T-cell (primary cell): Measurements from ENCODE around the gene CD4. TPM values are rescaled to one million over a fixed set of nuclear protein-coding genes. Genes with fewer than 3 reads are reported as not detected.
"Not testable (repeated sequence)": the region's sequence is repeated elsewhere in the genome, so short reads cannot be mapped to it uniquely, and the experiment has no call there.

Experiments used
- ATAC-seq, 4 experiments: fragments of 200-7000 bp in 3 of 4; fragments of 150-1000 bp in 1 of 4; cut with Tn5 transposase; replicated peaks in 1 of 4; 1 replicate in 3 of 4; 2 replicates in 1 of 4; pipeline ENCODE4 v1.10.0; 2021; ENCODE audit warnings: moderate library complexity in 3 of 4, mild to moderate bottlenecking in 2 of 4, moderate number of reproducible peaks in 1 of 4
- CTCF ChIA-PET, 2 donors: fragments of 300-600 bp; sonication (Branson Sonifier 250); formaldehyde crosslinking; loops; one replicate each; lab custom pipeline; 2022; ENCODE audit warnings: antibody characterized with exemption in 2 of 2; lab: Charles Lee
- POLR2A ChIA-PET, 2 donors: fragments of 300-600 bp; sonication (Branson Sonifier 250); formaldehyde crosslinking; loops; one replicate each; lab custom pipeline; 2022; ENCODE audit warnings: antibody characterized with exemption in 2 of 2; lab: Charles Lee
- DNase-seq, 35 experiments: peaks; one replicate each; pipeline versions ENCODE4 v3.0.0 to v3.0.0-alpha.2; 2013 to 2023
- H3K27ac ChIP-seq: one replicate; pipeline ENCODE4 v1.5.1; 2013; ENCODE audit warnings: low read length
- H3K27me3 ChIP-seq, 2 experiments: replicated peaks in 1 of 2; 1 replicate in 1 of 2; 2 replicates in 1 of 2; pipeline versions ENCODE4 v1.6.1 to v1.7.0; 2013; ENCODE audit warnings: low read length in 1 of 2, mixed read lengths in 1 of 2; ENCODE audit not compliant: control insufficient read depth in 2 of 2, insufficient read depth in 2 of 2; ENCODE audit errors: extremely low read depth in 1 of 2
- H3K36me3 ChIP-seq, 2 donors: 1 replicate in 1 of 2; 2 replicates in 1 of 2; pipeline versions ENCODE4 v1.6.1 to v1.7.0; 2013; ENCODE audit warnings: low read length in 1 of 2; ENCODE audit not compliant: control insufficient read depth in 2 of 2, insufficient read depth in 1 of 2; ENCODE audit errors: extremely low read depth in 1 of 2
- H3K4me1 ChIP-seq, 2 experiments: 1 replicate in 1 of 2; 2 replicates in 1 of 2; pipeline versions ENCODE4 v1.6.1 to v1.7.0; 2013; ENCODE audit warnings: low read length in 2 of 2, mixed read lengths in 1 of 2; ENCODE audit not compliant: insufficient read depth in 2 of 2, control insufficient read depth in 1 of 2; ENCODE audit errors: extremely low read depth in 1 of 2
- H3K4me3 ChIP-seq, 2 donors: 1 replicate in 1 of 2; 2 replicates in 1 of 2; pipeline versions ENCODE4 v1.5.1 to v1.7.0; 2013; ENCODE audit warnings: mild to moderate bottlenecking in 2 of 2, low read length in 1 of 2, moderate library complexity in 1 of 2; ENCODE audit not compliant: control insufficient read depth in 1 of 2; ENCODE audit errors: extremely low read depth in 1 of 2
- H3K9me3 ChIP-seq: 2 replicates; pipeline ENCODE4 v1.7.0; 2013
- H3K27ac Mint-ChIP-seq, 2 donors: one replicate each; pipeline ENCODE4 v1.8.0; 2020 to 2021; ENCODE audit warnings: mild to moderate bottlenecking in 2 of 2, mixed read lengths in 2 of 2
- H3K27me3 Mint-ChIP-seq, 2 donors: one replicate each; pipeline ENCODE4 v1.8.0; 2021 to 2022; ENCODE audit warnings: mixed read lengths in 2 of 2
- H3K36me3 Mint-ChIP-seq: one replicate; pipeline ENCODE4 v1.8.0; 2021; ENCODE audit warnings: mixed read lengths
- H3K4me1 Mint-ChIP-seq, 3 donors: one replicate each; pipeline ENCODE4 v1.8.0; 2020 to 2022; ENCODE audit warnings: mixed read lengths in 3 of 3, mild to moderate bottlenecking in 1 of 3
- H3K4me3 Mint-ChIP-seq, 3 donors: one replicate each; pipeline ENCODE4 v1.8.0; 2020 to 2022; ENCODE audit warnings: mild to moderate bottlenecking in 3 of 3, mixed read lengths in 3 of 3, moderate library complexity in 3 of 3
- H3K9me3 Mint-ChIP-seq, 3 donors: one replicate each; pipeline ENCODE4 v1.8.0; 2020 to 2022; ENCODE audit warnings: mixed read lengths in 3 of 3
- WGBS: methylation state at CpG from one replicate; pipeline ENCODE4 v1.1.5; 2013; ENCODE audit warnings: missing lambda C conversion rate; ENCODE audit not compliant: insufficient coverage; 5-methylcytosine and 5-hydroxymethylcytosine counted together
- total RNA-seq, 35 experiments: library from RNA in 6 of 35; stranded (reverse) in 6 of 35; fragments of 120-200 nt in 1 of 35; gene quantifications; one replicate each; pipeline versions ENCODE4 v1.2.1 to v1.2.4 and lab custom pipeline; 2013 to 2026

CD4 gene
- total RNA-seq, 5 donors from 2014 or later (not counting 1 experiment from before 2014, with no cell fraction given) = 126 to 205 (median 154) TPM

DNA sequence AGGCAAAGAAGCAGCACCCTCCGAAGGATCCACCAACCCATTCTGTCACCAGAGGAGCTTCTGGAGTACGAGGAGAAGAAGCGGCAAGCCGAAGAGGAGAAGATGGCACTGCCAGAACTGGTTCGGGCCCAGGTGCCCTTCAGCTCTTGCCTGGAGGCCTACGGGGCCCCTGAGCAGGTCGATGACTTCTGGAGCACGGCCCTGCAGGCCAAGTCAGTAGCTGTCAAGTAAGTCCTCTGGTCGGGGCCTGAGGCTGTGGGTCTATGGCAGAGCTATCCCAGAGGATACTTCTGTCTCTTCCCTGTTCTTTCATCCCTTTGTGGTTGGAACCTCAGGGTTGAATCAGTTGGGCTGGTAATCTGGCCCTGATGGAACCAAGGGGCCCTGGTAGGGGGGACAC, 72.1 kb downstream of the CD4 start:
- POLR2A ChIA-PET = interaction anchor here in 1 of 2 donors (0.5 kb wide), 1 partner anchor 319 kb away, joined by 5 read pairs; no protein-coding TSS in a partner anchor
- Histone ChIP-seq H3K27ac (no peak overlapping the region), H3K27me3 (no peaks in the 10 kb centered on the region), H3K36me3 (peaks cover 30 to 87% of the 10 kb centered on the region in 2 donors), H3K9me3 (no peaks in the 10 kb centered on the region), H3K4me1 (peaks cover 0 to 3% of the 10 kb centered on the region in 2 experiments), H3K4me3 (no peak overlapping the region)
- H3K27ac Mint-ChIP-seq = no peak overlapping the region
- H3K4me3 Mint-ChIP-seq = no peak overlapping the region
- CTCF ChIA-PET = no interaction called here
- peaks cover under 1 to 3% (median 3%) of the 10 kb centered on the region in 3 donors for H3K4me1 Mint-ChIP-seq
- H3K36me3 Mint-ChIP-seq = peaks cover 53% of the 10 kb centered on the region
- no peaks in the 10 kb centered on the region for H3K27me3 Mint-ChIP-seq
- 97% methylated on average over 8 of the region's 9 CpGs for WGBS
- no peaks in the 10 kb centered on the region for H3K9me3 Mint-ChIP-seq
- no peak for DNase-seq
- ATAC-seq = no peak

DNA sequence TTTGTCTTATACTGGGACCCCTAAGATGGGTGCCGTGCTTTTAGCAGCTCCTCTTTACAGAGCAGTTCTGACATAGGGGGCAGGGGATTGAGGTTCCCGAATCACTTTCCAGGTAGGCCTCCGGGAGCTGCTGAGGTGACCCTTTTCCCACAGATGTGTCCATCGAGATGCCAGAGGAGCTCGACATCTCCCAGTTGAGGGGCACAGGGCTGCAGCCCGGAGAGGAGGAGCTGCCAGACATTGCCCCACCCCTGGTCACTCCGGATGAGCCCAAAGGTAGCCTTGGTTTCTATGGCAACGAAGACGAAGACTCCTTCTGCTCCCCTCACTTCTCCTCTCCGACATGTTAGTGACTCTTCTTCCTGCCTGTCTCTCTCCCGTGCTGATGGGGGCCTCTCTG, 73.7 kb downstream of the CD4 start:
- H3K4me3 Mint-ChIP-seq = no peak overlapping the region
- H3K4me1 ChIP-seq = peaks cover 0 to 12% of the 10 kb centered on the region in 2 experiments
- H3K27me3 ChIP-seq = no peaks in the 10 kb centered on the region
- H3K36me3 ChIP-seq = peaks cover 30 to 71% of the 10 kb centered on the region in 2 donors
- 98% methylated on average over 11 of the region's 11 CpGs for WGBS
- no peaks in the 10 kb centered on the region for H3K9me3 Mint-ChIP-seq
- DNase-seq = no peak
- CTCF ChIA-PET = no interaction called here
- H3K27ac ChIP-seq = no peak overlapping the region
- H3K36me3 Mint-ChIP-seq = peaks cover 40% of the 10 kb centered on the region
- peaks cover 6 to 9% (median 8%) of the 10 kb centered on the region in 3 donors for H3K4me1 Mint-ChIP-seq
- no peaks in the 10 kb centered on the region for H3K27me3 Mint-ChIP-seq
- no peak overlapping the region for H3K4me3 ChIP-seq
- no peak overlapping the region for H3K27ac Mint-ChIP-seq
- H3K9me3 ChIP-seq = no peaks in the 10 kb centered on the region
- no peak for ATAC-seq
- POLR2A ChIA-PET = interaction anchor here (0.5 to 0.6 kb wide), 2 partner anchors 50 to 159 kb away, joined by 3 to 7 read pairs; no protein-coding TSS in a partner anchor

DNA sequence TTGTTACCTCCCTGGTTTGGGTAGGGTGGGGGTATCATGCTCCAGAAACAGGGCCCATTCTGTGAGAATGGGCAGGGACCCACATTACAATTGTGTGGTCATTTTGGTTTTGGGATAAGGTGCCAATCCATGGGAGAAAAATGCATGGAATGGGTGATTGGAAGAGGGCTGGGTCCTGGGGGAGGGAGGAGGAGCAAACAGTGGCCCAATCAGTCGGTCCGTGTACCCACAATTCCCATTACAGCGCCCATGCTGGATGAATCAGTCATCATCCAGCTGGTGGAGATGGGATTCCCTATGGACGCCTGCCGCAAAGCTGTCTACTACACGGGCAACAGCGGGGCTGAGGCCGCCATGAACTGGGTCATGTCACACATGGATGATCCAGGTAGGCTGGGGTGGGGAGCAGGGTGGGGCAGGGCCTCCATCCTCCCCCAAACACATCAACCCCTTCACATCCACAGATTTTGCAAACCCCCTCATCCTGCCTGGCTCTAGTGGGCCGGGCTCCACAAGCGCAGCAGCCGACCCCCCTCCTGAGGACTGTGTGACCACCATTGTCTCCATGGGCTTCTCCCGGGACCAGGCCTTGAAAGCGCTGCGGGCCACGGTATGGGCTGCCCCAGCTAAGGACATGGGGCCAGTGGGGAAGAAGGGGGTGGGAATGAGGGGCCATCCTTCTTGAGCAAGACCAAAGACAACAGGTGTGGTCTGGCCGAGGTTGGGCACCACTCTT, 74.4 kb downstream of the CD4 start:
- Mint-ChIP-seq H3K36me3 (peaks cover 40% of the 10 kb centered on the region), H3K9me3 (no peaks in the 10 kb centered on the region), H3K27me3 (no peaks in the 10 kb centered on the region), H3K4me1 (peaks cover 12 to 16% (median 15%) of the 10 kb centered on the region in 3 donors), H3K27ac (no peak overlapping the region), H3K4me3 (no peak overlapping the region)
- peaks cover 27 to 64% of the 10 kb centered on the region in 2 donors for H3K36me3 ChIP-seq
- H3K27ac ChIP-seq = no peak overlapping the region
- H3K4me3 ChIP-seq = no peak overlapping the region
- H3K4me1 ChIP-seq = peaks cover 3 to 19% of the 10 kb centered on the region in 2 experiments
- ATAC-seq (no peak), DNase-seq (no peak)
- H3K9me3 ChIP-seq = no peaks in the 10 kb centered on the region
- POLR2A ChIA-PET = interaction anchor here in 1 of 2 donors (0.5 kb wide), 1 partner anchor 160 kb away, joined by 3 read pairs; no protein-coding TSS in a partner anchor
- CTCF ChIA-PET = no interaction called here
- WGBS = 96% methylated on average over 8 of the region's 16 CpGs
- no peaks in the 10 kb centered on the region for H3K27me3 ChIP-seq

DNA sequence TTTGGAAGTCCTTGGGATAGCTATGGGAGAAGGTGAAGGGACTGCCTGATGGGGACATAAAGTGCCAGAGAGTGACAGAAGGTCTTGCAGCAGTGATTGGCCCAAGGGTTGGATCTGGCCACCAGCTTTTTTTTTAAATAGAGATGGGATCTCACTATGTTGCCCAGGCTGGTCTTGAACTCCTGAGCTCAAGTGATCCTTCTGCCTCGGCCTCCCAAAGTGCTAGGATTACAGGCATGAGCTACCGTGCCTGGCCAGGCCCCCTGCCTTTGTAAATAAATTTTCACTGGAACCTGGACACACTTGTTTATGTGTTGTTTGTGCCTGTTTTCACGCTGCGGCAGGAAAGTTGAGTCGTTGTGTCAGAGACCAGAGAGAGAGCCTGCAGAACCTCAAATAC, 76.0 kb downstream of the CD4 start:
- 100% methylated on average over 1 of the region's 5 CpGs for WGBS

DNA sequence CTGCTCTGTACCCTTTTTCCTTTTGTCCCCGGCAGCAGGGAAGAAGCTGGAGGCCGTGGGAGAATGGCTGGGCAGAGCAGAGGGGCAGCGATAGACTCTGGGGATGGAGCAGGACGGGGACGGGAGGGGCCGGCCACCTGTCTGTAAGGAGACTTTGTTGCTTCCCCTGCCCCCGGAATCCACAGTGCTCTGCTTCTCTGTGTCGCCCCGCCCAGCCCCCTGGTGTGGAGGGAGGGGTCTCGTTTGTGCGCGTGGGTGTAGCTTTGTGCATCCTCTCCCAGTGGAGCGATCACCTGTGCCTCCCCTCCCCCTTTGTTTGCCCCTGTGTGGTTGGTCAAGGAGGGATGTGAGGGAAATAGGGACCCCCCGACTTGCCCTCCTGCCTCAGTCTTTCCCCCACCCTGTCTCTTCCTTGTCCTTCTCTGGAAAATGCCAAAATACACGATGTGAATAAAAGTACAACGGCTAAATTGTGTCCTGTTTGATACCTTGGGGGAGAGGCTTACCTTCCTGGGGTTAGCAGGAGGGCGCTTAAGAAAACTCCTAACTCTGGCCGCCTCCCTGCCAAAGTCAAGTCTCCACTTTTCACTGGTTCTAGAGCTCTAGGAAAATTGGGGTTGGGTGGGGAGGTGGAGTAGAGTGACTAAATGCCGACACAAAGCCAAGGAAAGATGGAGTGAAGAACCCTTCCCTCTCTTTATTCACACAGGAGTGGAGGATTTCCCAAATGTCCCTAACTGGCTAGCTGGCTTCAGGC, 77.0 kb downstream of the CD4 start:
- Mint-ChIP-seq H3K27ac (peak overlapping the region; percentile 91), H3K36me3 (peaks cover 38% of the 10 kb centered on the region), H3K9me3 (no peaks in the 10 kb centered on the region), H3K4me1 (peaks cover 37 to 42% (median 40%) of the 10 kb centered on the region in 3 donors), H3K27me3 (no peaks in the 10 kb centered on the region), H3K4me3 (peak overlapping the region; percentile 86 to 92 (median 87))
- H3K4me1 ChIP-seq = peaks cover 10 to 43% of the 10 kb centered on the region in 2 experiments
- ChIA-PET CTCF (interaction anchor here (0.6 to 1.5 kb wide), 9 partner anchors 8 to 241 kb away, joined by 3 to 8 read pairs (median 5); partner anchors contain the start of genes CDCA3 (in 1 of the 2), USP5 (in 1 of the 2) and ZNF384 (in 1 of the 2)), POLR2A (interaction anchor here (0.7 to 1.4 kb wide), 2 partner anchors 14 to 151 kb away, joined by 5 to 6 read pairs; partner anchors contain the start of gene USP5 (in 1 of the 2))
- WGBS = 83% methylated on average over 1 of the region's 19 CpGs
- H3K9me3 ChIP-seq = no peaks in the 10 kb centered on the region
- DNase-seq = no peak
- H3K36me3 ChIP-seq = peaks cover 17 to 59% of the 10 kb centered on the region in 2 donors
- ATAC-seq = no peak
- H3K27me3 ChIP-seq = no peaks in the 10 kb centered on the region
- H3K27ac ChIP-seq = peak overlapping the region; percentile 86
- H3K4me3 ChIP-seq = peak overlapping the region in 1 of 2 donors; percentile 65

More for the DNA sequence above, 76.0 kb downstream of the CD4 start:
- not testable (repeated sequence) for H3K27ac ChIP-seq, H3K9me3 Mint-ChIP-seq, H3K27me3 Mint-ChIP-seq, DNase-seq, H3K27me3 ChIP-seq, H3K9me3 ChIP-seq, H3K4me3 ChIP-seq, ATAC-seq
- Mint-ChIP-seq H3K4me1 (peaks cover 26 to 32% (median 30%) of the 10 kb centered on the region in 3 donors), H3K27ac (peak overlapping the region; percentile 13 to 69), H3K4me3 (peak overlapping the region; percentile 18 to 49 (median 20)), H3K36me3 (peaks cover 43% of the 10 kb centered on the region)
- peaks cover 23 to 60% of the 10 kb centered on the region in 2 donors for H3K36me3 ChIP-seq
- CTCF ChIA-PET = interaction anchor here in 1 of 2 donors (0.9 to 1.3 kb wide), 2 partner anchors 13 to 42 kb away, joined by 3 to 5 read pairs; no protein-coding TSS in a partner anchor
- POLR2A ChIA-PET = interaction anchor here in 1 of 2 donors (0.5 kb wide), 1 partner anchor 75 kb away, joined by 3 read pairs; no protein-coding TSS in a partner anchor
- peaks cover 6 to 34% of the 10 kb centered on the region in 2 experiments for H3K4me1 ChIP-seq
